GM21619 (cell line): Measurements from ENCODE around the gene KRT27.
"Not testable (repeated sequence)": the region's sequence is repeated elsewhere in the genome, so short reads cannot be mapped to it uniquely, and the experiment has no call there.

Source experiments
- ATAC-seq: cut with Tn5 transposase; IDR thresholded peaks from one replicate; pipeline ENCODE4 v1.9.1; 2021; ENCODE audit not compliant: unreplicated experiment

KRT27 gene

DNA sequence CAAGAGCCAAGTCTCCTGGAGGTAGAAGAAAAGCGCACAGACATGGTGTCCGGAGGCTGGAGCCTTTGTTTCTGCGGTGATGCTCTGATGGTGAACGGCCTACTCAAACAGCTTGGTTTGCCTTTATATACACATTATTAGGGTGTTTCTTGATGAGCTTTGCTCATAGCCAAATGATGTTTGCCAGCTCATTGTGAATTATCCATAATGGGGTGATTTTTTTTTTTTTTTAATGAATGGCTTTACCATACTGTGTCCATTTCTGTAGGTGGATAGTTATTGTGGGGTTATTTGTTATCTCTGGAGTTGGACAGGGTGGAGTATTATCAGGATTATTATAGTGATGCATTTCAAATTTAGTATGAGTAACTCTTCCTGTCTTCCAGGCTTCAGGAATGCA, at the start of gene KRT27:
KRT27 (minus strand) TSS at position 101 of the 400 bp plus-strand sequence; CDS start at position 44, 57 bp downstream.
- no peak for ATAC-seq

DNA sequence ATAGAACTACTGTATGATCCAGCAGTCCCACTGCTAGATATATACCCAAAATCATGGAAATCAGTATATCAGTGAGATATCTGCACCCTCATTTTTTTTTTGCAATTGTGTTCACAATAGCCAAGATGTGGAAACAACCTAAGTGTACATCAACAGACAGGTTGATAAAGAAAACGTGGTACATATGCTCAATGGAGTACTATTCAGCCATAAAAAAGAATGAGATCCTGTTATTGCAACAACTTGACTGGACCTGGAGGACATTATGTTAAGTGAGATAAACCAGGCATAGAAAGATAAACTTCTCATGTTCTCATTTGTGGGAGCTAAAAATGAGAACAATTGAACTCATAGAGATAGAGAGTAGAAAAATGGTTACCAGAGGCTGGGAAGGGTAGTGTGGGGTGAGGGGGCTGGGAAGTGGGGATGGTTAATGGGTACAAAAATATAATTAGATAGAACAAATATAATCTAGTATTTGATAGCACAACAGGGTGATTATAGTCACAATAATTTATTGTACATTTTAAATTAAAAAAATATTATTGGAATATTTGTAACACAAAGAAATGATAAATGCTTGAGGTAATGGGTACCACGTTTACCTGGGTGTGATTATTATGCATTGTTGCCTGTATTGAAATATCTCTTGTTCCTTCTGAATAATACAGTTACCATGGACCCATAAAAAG, 47.9 kb upstream of the KRT27 start:
- no peak for ATAC-seq

- ATAC-seq = no peak
Measured at GRCh38 chr17:40828454-40829044, 46.2 kb upstream of the KRT27 start.

DNA sequence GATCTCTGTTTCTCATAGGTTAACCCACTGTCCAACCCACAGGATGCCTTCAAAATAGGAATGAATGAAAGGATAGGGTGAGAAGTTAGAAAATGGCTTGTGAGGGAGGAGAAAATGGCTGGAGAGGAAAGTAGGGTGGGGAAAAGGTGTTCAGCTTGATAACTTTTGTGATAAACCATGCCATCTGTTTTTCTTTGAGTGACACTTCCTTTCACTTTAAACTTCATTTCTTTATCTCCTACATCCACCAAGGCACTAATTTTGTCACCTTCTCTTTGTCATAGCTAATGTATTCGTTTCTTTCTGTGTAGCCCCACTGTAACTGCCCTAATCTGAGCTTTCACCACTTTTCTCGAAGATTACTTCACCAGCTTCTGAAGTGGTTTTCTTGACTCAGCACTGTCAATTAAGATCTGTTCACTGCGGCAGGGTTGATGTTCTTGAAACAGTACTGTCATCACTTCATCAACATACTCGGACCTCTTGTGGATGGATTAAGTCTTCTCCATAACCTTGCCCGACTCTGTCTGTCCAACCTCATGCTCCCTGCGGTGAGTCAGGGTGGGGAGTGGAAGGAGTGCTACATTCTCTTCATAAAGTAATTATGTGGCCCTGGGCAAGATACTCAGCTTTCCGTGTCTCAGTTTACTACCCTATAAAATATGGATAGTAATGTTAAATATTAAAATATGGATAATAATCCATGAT, 45.5 kb upstream of the KRT27 start:
- no peak for ATAC-seq

DNA sequence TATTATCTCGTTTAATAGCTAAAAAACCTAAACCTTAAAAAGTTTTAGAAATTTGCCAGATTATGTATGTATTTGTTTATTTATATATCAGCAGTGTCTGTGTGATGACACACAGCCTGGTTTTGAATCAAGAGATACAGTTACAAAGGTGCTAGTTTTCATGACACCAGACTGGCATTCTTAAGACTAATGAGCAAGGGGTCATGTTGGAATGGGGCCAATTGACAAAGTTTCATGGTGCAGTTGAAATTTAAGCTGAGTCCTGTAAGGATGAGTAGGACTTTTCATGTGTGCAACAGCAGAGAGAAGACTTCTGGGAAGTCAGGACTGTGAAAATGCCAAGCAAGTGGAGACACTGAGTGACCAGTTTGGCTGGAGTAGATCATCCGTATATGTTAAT, 43.2 kb upstream of the KRT27 start:
- no peak for ATAC-seq

GRCh38 chr17:40824015-40824832, 41.9 kb upstream of the KRT27 start:
- ATAC-seq = no peak

- no peak for ATAC-seq
Measured at GRCh38 chr17:40822132-40822812, 39.9 kb upstream of the KRT27 start, which contains the start of gene KRT10. TSS of gene KRT10 (minus strand) at chr17:40822614. CDS start at chr17:40822585, 29 bp downstream.

GRCh38 chr17:40821536-40821935, 39.2 kb upstream of the KRT27 start:
- ATAC-seq = no peak

DNA sequence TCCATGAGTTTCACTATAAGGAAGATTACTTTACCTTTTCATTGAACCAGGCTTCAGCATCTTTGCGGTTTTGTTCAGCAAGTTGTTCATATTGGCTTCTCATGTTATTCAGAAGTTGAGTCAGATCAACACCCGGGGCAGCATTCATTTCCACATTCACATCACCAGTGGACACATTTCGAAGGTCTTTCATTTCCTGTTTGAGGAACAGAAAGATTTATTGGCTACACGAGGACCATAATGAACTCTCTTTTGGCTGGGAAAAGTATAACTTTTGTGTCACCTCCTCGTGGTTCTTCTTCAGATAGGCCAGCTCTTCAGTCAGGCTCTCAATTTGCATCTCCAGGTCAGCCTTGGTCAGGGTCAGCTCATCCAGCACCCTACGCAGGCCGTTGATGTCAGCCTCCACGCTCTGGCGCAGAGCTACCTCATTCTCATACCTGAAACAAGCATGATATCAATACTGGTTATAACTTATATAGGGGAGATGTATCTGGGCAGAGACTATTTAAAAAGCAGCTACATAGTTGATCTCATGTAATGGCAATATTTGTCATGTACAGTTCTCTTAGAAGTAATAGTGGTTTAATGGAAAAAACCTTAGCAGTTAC, 38.0 kb upstream of the KRT27 start:
- no peak for ATAC-seq

DNA sequence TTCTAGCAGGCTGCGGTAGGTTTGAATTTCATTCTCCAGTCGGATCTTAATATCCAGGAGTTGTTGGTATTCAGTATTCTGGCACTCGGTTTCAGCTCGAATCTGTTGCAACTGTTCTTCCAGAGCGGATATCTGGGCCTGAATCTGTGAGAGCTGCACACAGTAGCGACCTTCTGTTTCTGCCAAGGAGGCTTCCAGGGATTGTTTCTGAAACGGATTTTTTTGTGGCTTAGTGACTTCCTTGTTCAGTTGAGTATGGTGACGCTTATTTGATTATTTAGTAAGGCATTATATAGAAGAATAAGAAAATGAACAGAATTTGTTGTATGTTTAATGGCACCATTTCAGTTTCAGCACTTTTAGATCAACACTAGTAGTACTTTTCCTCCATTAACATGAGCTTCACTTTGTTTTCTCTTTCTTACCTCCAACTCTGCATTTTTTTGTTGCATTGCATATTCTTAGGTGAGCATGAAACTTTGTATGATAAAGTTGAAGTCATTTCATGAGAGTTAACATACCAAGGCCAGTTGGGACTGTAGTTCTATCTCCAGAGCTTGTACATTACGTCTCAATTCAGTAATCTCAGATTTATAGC, 37.3 kb upstream of the KRT27 start:
- ATAC-seq = no peak

DNA sequence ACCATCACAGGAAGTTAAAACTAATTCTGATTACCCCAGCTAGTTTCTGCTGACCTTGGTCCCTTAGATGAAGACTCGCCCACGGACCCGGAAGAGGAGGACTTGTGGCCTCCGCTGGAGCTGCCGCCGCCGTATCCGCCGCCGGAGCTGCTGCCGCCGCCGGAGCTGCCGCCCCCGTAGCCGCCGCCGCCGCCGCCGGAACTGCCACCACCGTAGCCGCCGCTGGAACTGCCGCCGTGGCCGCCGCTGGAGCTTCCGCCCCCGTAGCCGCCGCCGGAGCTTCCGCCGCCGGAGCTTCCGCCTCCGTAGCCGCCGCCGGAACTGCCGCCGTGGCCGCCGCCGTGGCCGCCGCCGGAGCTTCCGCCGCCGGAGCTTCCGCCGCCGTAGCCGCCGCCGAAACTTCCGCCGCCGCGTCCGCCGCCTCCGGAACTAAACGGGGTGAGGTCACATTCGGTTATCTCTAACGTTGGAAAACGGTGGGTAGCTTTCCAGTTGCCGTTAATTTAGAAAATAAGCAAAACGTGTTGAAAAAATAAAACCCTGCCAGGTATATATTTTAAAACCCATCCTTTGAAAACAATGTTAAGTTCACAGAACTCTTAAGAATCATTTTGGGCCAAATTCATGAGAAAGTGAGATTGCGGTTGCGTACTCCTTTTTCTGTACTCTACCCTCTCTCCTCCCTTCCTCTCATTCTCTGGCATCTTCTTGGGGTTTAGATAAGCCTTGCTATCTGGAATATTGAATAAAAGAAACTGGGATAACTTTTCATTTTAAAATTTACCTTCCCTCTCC, 36.6 kb upstream of the KRT27 start:
- ATAC-seq = peak; percentile 57

- ATAC-seq = no peak
Measured at GRCh38 chr17:40818343-40818732, 36.0 kb upstream of the KRT27 start.

DNA sequence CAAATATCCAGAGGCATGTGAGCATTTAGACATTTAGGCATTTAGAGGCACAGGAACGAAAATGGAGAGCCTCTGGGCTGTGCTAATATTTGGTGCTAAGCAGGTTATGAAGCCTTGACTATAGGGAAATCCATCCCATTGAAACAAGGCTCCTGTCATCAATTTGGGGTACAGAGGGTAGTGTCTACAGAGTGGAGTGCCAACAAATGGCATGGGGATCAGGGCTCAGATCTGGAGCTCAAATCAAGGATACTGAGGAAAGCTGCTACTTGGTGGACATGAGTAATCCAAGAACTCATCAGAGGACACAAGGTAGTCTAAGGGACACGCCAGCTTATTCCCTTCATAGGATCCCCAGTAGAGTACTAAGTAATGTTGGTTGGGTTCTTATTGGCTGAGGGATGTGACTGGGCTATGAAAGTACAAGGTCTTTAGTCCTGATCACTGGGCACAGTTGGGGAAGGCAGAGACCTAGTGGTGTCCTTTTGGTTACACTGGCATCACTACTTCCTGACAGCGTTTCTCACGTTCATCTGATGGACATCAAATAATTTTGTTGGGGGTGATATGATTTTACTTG, 34.8 kb upstream of the KRT27 start:
- no peak for ATAC-seq

DNA sequence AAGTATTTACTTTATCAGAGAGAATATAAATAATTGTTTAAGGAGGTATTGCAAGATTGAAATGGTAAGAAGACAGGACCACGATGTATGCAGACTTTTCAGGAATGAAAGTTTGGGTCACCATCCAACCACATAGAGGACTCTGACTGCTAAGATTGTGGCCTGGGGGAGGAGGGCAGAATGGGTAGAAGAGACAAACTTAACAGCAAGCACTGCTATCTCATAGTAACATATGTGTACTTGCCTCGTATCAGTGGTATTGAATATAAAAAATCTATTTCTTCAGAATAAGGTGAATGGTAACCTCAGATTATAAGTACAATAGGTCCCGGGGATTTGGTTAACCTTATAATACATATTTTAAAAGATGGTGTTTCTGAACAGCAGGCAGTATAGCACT, 34.2 kb upstream of the KRT27 start:
- no peak for ATAC-seq

- no peak for ATAC-seq
Measured at GRCh38 chr17:40815381-40815780, 33.0 kb upstream of the KRT27 start.

DNA sequence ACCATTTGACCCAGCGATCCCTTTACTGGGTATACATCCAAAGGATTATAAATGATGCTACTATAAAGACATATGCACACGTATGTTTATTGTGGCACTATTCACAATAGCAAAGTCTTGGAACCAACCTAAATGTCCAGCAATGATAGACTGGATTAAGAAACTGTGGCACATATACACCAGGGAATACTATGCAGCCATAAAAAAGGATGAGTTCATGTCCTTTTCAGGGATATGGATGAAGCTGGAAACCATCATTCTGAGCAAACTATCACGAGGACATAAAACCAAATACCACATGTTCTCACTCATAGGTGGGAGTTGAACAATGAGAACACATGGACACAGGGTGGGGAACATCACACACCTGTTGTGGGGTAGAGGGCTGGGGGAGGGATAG, 32.3 kb upstream of the KRT27 start:
- ATAC-seq = not testable (repeated sequence)

DNA sequence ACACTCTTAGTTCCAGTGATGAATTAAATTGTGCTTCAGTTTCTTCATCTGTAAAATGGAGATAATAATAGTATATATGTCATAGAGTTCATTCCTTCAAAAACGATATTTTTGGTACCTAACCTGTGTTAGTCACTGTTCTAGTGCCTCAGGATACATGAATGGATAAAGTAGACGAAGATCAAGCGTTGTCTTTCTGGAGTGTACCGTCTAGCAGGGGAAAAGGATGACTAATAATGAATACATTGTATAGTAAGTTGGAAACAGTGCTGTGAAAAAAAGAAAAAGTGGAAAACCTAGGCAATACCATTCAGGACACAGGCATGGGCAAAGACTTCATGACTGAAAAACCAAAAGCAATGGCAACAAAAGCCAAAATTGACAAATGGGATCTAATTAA, 31.5 kb upstream of the KRT27 start:
- ATAC-seq = no peak

GRCh38 chr17:40812639-40813038, 30.3 kb upstream of the KRT27 start:
- no peak for ATAC-seq

- ATAC-seq = no peak
Measured at GRCh38 chr17:40810494-40810893, 28.1 kb upstream of the KRT27 start.
